ENCODE results near the gene ANKRD33B.
"Not testable (repeated sequence)": the region's sequence is repeated elsewhere in the genome, so short reads cannot be mapped to it uniquely, and the experiment has no call there.

Gene ANKRD33B

DNA sequence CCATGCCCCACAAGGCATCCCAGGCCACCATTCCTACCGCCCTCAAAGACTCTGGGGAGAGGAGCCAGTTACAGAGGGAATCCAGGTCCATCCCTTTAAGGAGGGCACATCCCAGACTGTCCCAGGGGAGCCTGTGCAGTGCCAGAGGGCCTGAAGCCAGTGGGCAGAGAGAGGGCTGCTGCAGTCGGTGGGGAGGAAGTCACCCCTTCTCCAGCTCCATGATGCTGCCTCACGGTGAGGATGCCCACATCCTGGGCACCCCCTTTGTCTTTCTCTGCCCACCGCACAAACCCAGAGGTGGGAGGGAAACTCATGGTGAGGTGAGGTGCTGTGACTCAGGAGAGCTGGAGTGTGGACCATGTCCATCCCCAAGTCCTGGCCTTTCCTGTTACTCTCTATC, 26.2 kb upstream of the ANKRD33B start:
- DNase-seq (ENCODE audit: low spot score): no peak

DNA sequence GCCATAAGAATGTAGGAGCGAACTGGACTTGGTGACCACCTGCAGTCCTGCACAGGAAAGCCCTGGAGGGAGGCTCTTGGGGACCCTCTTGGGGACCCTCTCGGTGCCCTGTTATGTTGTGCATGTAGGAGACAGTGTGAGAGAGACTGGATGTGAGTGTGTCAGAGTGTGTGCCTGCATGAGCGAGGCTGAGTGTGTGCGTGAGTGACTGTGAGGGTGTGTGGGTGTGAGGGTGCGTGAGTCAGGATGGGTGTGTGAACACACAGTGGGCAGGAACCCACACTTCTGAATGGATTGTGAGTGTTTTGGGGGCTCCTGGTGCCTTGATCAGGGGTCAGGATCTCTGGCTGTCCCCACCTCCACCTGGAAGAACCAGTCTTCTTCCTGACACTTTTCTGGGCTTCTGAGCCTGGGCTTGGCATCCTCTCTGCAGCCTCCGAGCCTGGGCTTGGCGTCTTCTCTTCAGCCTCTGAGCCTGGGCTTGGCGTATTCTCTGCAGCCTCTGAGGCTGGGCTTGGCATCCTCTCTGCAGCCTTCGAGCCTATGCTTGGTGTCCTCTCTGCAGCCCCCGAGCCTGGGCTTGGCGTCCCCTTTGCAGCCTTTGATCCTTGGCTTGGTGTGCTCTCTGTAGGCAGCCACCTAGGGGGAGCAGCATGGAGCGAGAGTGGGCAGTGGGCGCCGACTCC, 25.6 kb upstream of the ANKRD33B start:
- no peak for DNase-seq (ENCODE audit: low spot score)

DNA sequence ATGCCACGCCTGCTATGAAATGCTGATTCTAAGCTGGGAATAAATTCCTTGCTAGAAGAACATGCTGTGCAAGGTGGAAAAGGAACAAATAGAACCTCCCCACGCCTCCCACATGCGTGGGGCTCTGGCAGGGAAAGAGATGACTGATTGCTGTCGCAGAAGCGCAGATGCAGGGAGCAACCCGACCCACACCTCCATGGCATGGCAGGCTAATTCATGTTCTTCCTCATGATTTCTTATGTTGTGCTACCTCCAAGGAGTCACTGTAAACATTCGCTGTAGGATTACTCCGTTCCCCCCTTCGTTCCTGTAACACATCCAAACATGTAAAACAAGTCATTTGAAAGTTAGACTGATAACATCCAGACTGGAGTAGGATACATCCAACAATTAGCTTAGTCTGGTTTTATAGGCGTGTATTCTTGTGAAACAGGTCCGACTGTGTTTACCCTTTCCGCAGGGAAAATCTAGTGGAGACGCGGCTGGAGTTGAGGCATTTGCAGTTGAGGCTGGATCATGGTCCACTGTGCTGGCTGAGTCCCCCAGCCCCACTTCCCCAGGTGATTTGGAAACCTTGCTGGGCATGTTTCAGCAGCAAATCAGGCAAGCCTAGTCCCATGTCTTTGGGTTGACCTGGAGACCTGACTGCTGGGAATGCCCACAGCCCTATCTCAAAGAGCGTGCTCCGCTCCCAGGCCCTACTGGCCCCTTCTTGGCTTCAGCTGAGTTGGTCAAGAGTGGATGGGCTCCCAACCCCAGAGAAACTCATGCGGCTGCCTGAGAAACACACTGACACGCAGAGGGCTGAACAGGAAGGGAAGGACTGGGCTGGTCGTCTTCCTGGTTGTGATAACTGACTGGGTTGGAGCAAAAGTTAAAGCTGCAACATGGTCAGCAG, 24.8 kb upstream of the ANKRD33B start:
- DNase-seq (ENCODE audit: low spot score): no peak

DNA sequence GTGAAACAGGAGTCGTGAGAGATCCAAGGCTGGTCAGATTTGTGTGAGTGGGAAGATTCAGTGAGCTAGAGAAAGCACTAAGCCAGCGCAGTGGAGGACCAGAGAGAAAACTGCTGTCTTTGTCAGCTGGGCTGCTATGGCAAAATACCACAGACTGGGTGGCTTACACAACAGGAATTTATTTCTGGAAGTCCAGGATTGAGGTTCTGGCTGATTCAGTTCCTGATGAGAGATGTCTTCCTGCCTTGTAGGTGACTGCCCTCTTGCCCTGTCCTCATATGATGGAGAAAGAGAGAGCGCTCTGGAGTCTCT, 24.2 kb upstream of the ANKRD33B start:
- DNase-seq (ENCODE audit: low spot score): no peak

DNA sequence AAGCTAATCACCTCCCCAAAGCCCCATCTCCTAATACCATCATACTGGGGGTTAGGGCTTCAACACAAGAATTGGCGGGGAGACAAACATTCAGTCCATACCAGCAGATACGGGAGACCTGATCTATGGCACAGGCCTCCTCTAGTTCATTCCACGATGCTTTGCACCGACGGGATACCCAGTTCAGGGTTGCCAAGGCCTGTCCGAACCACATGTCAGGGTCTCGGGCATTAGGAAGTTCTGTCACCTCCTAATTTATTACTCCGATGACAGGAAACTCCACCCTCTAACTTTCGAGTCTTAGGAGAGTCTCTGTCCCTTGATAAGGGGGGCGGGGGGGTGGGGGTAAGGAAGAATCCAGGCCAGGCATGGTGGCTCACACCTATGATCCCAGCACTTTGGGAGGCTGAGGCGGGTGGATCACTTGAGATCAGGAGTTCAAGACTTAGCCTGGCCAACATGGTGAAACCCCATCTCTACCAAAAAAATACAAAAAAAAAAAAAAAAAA, 23.8 kb upstream of the ANKRD33B start:
- DNase-seq (ENCODE audit: low spot score): no peak

DNA sequence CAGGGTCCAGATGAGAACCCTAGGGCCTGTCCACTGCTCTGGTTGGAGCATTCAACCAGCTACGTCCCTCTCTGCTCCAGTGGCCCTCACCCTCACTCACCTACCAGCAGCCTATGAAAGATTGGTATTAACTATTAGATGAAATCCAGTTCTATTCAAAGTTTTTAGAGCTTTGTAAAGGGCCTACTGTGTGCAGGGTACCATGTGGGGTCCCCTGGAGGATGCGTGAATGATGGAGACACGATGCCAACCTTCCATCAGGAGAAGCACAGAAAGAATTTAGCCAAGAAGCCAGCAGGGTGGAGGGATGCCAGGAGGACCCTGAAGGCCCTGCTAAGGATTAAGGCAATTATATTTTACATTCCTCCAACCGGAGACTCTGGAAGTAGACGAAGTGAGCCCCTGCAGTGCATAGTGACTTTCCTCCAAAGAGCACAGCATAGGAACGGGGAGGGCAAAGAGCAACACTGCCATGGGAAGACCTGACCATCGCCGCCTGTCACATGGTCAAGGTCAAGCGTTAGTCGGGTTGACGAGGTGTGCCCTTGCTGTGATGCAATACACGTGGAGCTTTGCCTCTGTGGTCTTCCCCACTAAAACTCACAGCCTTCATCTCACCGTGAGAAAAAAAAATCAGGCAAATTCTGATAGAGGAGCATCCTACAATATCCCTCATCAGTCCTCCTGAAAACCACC, 22.8 kb upstream of the ANKRD33B start:
- no peak for DNase-seq (ENCODE audit: low spot score)

DNA sequence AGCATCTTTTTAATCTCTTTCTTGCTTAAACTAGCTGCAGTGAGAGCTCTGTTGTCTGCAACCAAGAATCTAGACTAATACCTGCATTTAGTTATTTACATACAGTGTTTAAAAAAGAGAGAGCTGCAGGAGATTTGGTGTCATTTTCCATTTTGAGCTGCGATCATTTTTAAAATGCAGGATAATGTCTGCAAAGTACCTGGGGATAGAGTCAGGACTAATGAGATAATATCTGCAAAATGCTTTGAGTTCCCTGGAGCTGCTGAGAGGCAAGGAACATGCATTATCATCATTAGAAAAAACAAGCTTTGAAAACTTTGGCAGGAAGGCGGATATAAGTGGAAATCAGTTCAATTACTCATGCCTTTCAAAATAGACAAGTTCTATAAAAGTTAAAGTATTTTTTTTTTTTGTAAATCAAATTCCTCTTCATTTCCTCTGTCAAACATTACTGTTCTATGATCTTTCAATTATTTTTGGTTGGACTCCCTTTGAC, 21.8 kb upstream of the ANKRD33B start:
- DNase-seq (ENCODE audit: low spot score): no peak

DNA sequence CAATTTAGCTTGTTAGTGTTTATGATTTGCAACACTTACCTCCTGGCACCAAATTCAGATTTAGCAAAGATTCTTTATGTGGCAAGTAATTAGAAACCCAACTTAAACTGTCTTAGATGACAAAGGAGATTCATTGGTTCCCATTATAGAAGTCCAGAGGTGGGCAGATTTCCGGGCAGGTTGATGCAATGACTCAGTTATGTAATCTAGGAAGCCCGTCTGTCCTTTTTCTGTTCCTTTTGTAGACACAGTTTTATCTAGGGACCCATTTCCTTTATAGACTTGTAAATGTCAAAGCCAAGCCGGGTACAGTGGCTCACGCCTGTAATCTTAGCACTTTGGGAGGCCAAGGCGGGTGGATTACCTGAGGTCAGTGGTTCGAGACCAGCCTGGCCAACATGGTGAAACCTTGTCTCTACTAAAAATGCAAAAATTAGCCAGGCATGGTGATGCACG, 20.3 kb upstream of the ANKRD33B start:
- DNase-seq (ENCODE audit: low spot score): no peak

DNA sequence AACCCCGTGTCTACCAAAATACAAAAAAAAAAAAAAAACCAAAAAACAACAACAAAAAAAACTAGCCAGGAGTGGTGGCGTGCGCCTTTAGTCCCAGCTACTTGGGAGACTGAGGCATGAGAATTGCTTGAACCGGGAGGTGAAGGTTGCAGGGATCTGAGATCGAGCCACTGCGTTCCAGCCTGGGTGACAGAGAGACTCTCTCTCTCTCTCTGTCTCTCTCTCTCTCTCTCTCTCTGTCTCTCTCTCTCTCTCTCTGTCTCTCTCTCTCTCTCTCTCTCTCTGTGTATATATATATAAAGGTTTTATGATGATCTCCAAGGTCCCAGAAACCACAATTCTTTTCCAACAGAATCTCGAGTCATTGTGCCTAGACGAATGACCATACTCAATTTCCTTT, 18.8 kb upstream of the ANKRD33B start:
- no peak for DNase-seq (ENCODE audit: low spot score)

DNA sequence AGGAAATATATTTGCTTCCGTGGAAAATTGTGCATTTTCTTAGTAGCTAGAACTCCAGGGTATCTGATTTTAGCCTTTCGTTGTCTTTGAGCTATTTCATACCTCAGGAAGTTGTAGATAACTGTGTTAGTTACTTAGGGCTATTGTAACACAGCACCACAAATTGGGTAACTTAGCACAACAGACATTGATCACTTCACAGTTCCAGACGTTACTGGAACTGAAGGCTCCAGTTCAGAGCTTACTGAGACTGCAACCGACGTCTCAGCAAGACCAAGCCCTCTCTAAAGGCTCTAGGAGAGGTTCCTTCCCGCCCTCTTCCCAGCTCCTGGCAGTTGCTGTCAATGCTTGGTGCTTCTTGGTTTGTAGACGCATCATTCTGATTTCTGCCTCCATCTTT, 17.7 kb upstream of the ANKRD33B start:
- no peak for DNase-seq (ENCODE audit: low spot score)

DNA sequence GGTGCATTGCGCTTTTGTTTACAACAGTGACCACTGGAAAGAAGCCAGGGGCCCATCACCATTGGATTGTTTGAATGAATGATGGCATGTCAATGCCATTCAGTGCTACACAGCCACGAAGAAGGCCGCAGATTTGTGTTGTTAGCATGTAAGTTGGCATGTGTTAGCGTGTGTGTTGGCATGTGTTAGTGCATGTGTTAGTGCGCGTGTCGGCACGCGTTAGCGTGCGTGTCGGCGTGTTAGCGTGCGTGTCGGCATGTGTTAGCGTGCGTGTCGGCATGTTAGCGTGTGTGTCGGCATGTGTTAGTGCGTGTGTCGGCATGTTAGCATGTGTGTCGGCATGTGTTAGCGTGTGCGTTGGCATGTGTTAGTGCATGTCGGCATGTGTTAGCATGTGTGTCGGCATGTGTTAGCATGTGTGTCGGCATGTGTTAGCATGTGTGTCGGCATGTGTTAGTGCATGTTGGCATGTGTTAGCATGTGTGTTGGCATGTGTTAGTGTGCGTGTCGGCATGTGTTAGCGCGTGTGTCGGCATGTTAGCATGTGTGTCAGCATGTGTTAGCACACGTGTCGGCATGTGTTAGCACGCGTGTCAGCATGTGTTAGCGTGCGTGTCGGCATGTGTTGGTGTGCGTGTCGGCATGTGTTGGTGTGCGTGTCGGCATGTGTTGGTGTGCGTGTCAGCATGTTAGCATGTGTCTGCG, 15.3 kb upstream of the ANKRD33B start:
- no peak for DNase-seq (ENCODE audit: low spot score)

DNA sequence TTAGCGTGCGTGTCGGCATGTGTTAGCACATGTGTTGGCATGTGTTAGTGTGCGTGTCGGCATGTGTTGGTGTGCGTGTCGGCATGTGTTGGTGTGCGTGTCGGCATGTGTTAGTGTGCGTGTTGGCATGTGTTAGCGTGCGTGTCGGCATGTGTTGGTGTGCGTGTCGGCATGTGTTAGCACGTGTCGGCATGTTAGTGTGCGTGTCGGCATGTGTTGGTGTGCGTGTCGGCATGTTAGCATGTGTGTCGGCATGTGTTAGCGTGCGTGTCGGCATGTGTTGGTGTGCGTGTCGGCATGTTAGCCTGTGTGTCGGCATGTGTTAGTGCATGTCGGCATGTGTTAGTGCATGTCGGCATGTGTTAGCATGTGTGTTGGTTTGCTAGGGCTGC, 14.8 kb upstream of the ANKRD33B start:
- DNase-seq (ENCODE audit: low spot score): not testable (repeated sequence)

DNA sequence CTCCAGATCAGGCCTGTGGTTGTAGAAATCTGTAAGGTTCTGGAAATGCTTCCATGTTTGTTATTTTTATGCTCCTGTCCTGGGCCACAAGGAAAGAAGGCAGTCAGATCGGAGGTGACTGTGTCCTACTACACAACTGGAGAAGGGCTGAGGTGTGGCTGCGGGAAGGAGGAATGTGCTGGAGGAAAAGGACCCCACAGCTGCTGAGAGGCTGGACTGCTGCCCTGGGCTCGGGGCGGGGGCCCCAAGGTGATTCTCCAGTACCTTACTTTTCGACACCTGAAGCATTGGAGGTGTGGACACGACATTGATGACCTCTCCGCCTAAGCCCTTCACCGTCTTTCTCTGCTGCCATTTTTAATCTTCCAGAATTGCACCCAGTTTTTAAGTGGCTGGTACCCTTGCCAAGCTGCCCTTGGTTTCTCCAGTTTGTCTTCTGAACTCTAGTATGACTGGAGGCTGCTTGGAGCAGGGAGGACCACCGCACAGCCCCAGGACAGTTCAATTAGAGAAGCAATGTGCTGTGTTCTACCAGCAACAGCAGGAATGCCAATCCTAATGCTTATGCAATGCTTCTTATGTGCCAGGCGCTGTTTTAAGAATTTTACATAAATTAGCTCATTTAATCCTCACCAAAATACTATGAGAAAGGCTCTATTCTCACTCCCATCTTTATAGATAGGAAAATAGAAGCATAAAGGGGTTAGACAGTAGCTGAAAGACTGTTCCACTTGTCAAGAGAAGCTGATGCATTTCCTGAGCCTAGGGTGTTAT, 13.5 kb upstream of the ANKRD33B start:
- no peak for DNase-seq (ENCODE audit: low spot score)

DNA sequence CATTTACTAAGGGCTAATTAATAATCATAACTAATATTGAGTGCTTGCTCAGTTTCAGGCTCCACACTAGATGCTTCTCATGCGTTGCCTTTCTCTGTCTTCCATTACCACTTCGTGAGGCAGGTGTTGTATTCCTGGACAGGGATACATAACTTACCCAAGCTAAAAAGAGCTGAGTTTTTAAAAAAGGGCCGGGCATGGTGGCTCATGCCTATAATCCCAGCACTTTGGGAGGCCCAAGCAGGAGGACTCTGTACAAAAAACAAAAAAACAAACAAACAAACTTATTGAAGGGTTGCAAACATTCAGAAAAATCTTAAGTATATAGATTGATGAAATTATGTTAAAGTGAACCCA, 12.1 kb upstream of the ANKRD33B start:
- no peak for DNase-seq (ENCODE audit: low spot score)

DNA sequence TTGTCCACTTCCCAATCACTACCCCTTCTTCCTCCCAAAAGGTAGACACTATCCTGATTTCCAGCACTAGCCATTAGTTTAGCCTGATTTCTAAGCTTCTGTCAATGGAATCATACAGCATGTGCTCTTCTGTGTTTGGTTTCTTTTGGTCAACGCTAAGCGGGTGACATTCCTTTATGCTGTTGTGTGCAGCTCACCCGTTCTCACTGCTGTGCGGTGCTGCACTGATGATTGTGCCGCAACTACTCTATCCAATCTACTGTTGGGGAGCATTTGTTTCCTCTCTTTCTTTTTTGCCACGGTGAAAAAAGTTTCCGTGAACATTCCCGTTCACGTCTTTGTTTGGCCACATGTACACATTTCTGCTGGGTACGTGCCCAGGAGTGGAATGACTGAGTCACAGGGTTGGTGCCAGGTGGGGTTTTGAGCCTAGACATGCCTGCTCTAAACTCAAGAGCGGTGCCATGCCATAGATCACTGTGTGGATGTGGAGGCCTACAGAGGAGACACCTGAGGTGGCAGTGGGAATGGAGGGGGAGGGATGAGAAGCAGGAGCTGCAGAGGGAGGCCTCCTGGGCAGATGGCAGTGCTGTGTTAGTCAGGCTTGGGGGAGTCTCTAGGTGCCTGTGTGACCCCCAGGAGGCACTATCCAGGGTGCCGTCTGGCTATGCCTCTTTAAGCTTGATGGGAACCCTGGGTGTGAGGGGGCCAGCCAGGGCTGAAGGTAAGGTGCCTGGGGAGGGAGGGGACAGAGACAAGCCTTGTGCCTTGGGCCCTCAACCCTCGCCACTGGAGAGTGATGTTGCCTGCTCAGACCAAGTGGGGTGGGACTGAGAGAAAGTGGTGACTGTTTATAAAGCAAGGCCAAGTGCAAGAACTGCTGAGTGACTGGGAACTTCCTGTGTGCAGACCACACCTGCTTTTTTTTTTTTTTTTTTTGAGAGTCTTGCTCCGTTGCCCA, 11.4 kb upstream of the ANKRD33B start:
- DNase-seq (ENCODE audit: low spot score): no peak

DNA sequence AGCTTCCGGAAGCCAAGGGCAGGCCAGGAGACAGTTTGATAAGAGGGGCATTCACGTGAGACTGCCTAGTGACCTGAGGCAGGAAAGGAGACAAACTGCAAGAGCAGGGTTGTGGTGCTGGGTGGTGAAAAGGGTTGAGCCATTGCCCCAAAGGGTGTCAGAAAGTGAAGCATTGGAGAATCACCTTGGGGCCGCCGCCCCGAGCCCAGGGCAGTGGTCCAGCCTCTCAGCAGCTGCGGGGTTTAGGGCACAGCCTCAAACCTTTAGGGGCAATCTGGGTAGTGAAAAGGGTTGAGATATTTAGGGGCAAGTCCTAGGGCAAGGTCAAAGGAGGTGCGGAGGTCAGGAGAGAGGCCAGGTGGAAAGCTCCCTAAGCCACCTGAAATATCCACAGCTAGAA, 10.4 kb upstream of the ANKRD33B start:
- no peak for DNase-seq (ENCODE audit: low spot score)

DNA sequence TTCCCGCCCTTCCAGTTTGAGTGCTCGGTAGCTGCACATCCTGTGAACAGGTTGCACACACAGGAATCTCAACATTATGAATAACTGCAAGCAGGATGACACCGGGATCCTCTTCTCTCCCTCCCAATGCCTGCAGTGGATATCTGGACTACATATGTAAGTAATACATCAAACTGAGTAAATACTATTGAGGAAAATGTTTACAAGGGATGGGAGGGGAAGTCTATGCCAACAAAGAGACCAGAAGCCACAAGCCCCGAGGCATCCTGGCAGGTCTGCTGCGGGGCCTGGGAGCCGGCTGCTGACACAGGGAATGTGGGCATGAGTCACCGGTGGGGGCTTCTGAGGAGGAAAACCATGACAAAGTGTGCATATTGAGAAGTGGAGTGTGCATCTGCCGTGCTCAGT, 8.6 kb upstream of the ANKRD33B start:
- DNase-seq (ENCODE audit: low spot score): no peak

DNA sequence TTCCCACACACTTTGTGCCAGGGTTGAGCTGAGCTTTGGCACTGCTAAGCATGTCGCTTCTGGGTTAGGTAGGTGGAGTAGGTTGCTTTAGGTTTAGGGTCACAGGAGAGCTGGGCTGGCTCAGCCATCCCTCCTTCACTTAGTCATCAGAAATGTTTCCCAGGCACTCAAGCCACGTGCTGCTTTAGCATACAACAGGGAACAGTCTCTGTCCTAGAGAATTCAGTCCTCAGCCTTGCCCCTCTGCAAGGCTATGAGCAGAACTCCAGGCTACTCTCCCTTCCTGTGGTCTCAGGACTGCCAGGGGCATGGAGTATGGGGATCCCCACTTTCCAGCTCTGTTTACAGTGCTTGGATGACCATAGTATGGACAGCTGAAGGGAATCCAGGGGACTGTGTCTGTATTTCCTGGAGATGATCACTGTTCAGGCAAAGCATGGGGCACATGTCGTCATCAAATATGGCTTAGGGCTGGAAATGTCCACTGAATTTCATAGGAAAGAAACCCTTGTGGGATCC, 7.5 kb upstream of the ANKRD33B start:
- DNase-seq (ENCODE audit: low spot score): no peak

DNA sequence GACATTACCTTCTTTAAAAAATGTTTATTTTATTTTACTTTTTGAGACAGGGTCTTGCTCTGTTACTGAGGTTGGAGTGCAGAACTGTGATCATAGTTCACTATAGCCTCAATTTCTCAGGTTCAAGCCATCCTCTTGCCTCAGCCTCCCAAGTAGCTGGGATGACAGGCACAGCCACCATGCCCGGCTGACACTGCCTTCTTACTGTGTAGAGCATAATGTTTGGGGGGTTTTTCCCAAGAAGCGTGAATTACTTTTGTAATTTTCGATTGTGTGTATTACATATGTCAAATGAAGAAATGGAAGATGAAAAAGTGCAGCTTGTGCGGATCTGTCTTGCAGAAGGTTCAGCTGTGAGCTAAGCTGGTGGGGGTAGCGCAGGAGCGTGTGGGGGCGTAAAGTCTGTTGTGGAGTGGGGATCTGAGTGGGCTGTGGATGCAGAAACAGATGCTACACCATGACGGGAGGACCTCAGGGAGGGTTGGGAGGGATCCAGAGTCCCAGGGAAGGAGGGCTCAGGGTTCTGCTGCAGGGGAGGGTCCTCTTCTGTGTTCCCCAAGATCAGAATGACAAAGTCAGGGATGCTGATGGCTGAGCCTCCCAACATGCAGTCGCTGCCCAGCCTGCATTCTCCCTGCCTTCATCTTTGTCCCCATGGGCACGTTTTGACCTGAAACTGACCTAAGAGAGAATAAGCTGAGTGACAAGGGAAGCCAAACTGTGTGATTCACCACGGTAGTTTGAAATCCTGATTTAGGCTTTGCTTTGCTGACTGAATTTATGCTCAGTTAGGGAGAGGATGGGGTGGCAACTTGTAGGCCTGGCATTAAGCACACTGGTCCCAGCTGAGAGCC, 6.8 kb upstream of the ANKRD33B start:
- DNase-seq (ENCODE audit: low spot score): no peak

Measured in HuH-7.5 (cell line).